GM21423 (cell line): Measurements from ENCODE around the gene CDC42EP1.
"Not testable (repeated sequence)": the region's sequence is repeated elsewhere in the genome, so short reads cannot be mapped to it uniquely, and the experiment has no call there.

Experiments
- ATAC-seq: cut with Tn5 transposase; IDR thresholded peaks from one replicate; pipeline ENCODE4 v1.9.1; 2021; ENCODE audit warnings: mild to moderate bottlenecking, moderate library complexity; ENCODE audit not compliant: unreplicated experiment

The CDC42EP1 gene

DNA sequence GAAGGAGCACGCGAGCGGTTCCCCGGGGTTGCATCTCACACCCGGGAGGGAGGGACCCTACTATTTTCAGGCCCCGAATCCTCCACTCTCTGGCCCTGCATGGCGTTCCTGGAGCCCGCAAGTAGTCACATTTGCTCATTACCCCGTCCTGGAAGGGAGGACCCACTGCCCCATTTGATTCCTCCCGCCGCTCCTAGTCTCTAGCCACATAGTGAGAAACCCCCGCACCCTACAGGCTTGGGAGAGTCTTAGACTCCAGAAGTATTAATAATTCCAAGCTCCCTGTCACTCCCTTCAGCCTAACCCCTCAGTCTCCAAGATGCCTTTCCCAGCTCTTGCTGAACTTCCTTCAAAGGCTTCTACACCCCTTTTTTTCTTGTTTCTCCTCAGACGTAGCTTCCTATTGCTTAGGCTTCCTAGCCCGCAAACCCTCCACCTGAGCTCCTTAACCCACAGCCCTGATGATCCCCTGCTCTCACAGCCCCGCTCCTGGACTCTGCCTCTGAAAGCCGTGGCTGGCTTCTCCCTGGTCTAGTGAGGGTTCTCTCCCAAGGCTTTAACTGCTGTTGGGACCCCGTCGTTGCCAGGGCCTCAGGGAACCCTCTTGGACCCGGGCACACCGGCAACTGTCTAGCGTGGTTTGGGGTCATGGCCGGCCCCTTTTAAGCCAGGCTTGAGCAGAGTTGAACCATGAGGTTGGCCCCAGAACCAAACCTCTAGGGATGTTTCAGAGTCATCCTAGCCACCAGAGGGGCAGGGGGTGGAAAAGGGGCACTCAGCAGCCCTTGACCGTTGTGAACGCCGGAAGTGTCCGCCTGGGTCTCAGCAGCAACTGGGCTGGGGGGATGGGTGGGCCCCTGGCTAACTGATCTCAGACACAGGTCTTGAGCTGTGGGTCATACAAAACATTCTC, 49.2 kb downstream of the CDC42EP1 start:
- no peak for ATAC-seq

DNA sequence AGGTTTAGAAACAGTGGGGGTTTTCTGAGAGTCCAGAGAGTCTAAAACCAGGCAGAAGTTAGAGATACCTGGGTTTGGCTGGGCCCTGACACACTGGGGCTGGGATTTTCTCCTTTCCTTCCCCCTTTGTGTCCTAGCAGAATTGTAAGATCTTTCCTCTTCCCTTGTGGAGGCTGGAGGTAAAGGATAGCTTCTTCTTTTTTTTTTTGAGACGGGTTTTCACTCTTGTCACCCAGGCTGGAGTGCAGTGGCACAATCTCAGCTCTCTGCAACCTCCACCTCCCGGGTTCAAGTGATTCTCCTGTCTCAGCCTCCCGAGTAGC, 49.8 kb downstream of the CDC42EP1 start:
- not testable (repeated sequence) for ATAC-seq

DNA sequence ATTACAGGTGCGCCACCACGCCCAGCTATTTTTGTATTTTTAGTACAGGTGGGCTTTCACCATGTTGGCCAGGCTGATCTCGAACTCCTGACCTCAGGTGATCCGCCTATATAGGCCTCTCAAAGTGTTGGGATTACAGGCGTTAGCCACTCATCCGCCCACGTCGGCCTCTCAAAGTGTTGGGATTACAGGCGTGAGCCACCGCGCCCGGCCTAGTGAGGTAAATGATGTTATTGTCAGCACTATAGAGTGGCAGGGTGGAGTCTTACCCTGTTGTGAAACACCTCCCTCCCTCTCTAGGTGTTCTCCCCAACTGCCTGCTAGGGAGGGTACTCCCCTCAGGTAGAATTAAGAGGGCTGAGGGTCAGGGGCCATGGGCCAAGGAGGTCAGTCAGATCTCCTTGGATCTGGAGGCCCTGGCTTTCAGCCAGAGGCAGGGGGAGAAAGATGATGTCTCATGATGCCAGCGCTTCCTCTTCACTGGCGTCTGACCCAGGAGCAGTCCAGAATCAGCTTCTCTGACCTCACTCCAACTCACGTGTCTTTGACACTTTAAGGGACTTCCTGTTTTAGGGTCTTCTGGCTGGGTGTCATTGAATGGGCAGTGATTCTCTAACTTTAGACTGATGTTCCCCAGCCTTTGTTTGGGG, 50.3 kb downstream of the CDC42EP1 start:
- no peak for ATAC-seq

DNA sequence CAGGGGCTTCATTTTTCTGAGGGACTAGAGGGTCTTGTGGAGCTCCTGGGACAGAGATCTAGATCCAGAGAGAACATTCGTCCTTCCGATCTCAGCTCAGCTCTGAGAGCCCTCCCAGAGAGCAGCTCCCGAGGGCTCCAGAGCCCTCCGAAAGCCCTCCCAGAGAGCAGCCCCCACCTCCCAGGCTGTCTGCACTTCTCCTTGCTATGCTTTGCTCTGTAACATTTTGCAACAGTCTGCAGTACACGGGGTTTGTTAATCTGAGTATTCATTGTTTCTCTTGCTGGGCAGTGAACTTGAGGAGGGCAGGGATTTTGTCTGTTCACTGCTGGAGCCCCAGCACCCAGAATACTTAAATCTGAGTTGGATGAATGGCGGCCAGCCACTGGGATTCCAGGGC, 50.9 kb downstream of the CDC42EP1 start:
- ATAC-seq, result no peak

DNA sequence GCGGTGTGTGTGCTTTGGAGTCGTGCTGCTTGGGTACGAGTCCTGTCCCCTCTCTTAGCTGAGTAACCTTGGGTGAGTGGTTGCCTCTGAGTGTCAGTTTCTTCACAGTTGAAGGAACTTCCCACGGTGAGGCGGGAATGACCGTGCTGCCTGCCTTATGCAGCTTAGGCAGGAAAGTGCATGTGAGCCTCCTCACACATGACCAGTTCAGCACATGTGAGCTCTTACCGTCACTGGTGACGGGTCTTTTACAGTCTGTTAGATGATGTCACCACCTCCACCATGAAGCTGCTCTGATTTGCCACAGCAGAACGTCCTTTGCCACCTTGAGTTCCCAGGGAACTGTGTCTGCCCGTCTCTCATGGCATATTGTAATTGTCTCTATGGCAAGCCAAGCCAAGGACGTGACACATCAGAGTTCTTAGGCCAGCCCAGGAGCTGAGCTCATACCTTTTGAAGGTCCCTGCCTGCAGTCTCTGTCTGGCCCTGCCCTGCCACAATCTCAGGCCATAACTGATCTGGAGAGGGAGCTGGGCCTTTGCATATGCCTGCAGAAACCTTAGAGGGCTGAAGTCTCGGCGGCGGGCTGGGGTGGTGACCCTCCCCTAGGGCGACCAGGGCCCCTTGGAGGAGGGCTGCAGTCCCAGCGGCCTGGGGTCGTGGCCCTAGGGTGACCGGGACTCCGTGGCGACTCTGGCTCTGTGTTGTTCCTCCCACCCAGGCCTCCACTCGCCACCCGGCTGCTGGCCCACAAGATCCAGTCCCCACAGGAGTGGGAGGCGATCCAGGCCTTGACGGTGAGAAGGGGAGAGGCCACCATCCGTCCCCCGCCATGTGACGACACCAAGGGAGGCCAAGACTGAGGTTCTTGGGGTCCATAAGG, 56.2 kb downstream of the CDC42EP1 start:
- no peak for ATAC-seq

DNA sequence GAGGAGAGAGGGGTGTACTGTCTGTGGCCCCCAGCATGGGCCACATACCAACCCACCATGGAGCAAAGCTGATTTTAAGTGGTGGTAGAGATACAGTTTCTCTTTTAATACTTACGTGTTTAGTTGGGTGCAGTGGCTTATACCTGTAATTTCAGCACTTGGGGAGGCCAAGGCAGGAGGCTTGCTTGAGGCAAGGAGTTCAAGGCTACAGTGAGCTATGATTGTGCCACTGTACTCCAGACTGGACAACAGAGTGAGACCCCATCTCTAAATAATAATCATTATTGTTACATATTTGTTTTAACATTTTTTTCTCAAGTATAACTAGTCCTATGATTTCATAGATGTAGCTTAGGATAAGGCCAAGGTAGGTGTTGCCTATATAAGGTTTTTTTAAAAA, 57.2 kb downstream of the CDC42EP1 start:
- no peak for ATAC-seq

DNA sequence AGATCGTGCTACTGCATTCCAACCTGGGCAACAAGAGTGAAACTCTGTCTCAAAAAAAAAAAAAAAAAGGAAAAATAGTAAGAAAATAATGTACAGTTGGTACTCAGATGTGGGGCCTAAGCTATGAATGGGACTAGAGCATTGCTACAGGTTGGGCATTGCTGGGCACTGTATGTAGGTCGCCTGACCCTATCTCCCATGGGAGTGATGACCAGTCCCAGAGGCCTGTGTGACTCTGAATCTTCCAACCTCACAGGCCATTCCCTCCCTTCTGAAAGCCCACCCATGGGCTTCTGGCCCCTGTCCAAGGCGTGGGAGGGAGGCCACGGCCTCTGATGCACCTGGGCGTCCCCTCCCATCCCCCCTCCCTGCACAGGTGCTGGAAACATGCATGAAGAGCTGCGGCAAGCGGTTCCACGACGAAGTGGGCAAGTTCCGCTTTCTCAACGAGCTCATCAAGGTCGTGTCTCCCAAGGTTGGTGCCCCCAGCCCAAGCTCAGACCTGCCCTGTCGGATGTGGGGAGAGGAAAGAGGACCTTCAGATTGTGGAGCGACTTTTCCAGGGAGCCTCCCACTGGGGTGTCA, 57.9 kb downstream of the CDC42EP1 start:
- no peak for ATAC-seq

DNA sequence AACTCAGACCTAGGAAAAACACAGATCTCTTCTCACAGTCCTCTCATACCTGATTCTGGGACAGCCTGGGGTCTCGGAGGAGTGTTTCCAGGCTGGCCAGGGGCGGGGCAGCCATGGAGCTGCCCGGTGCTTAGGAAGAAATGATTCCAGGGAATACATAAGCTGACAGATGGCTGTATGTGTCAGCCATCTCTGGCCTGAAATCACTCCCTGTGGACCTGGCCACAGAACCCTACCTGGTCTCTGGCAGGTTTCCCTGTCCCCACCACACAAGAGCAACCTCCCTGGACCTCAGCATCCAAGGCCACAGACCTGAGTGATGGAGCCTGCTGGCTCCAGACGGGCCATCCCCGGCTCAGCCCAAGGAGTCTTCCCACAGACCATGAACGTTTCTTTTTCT, 58.4 kb downstream of the CDC42EP1 start:
- no peak for ATAC-seq
